GM18499 (cell line): Measurements from ENCODE around the gene SLC6A13.

Experiments used
- ATAC-seq: cut with Tn5 transposase; IDR thresholded peaks from one replicate; pipeline ENCODE4 v1.9.1; 2021; ENCODE audit warnings: moderate number of reproducible peaks; ENCODE audit not compliant: insufficient read depth, unreplicated experiment

Gene SLC6A13

GRCh38 chr12:267581-268482 lies 5.2 kb upstream of the SLC6A13 start:
- no peak for ATAC-seq

GRCh38 chr12:265096-265495 lies 2.5 kb upstream of the SLC6A13 start:
- no peak for ATAC-seq

GRCh38 chr12:264269-264668 lies 1.6 kb upstream of the SLC6A13 start:
- no peak for ATAC-seq

- no peak for ATAC-seq
Measured at GRCh38 chr12:263574-263973, 938 bp upstream of the SLC6A13 start.

- ATAC-seq = no peak
Measured at GRCh38 chr12:262113-262512, 523 bp downstream of the SLC6A13 start.

- ATAC-seq = no peak
Measured at GRCh38 chr12:257521-258321, 4.9 kb downstream of the SLC6A13 start.

- ATAC-seq = no peak
Measured at GRCh38 chr12:256958-257357, 5.7 kb downstream of the SLC6A13 start.

- no peak for ATAC-seq
Measured at GRCh38 chr12:256225-256624, 6.4 kb downstream of the SLC6A13 start.

GRCh38 chr12:254912-255311 lies 7.7 kb downstream of the SLC6A13 start:
- no peak for ATAC-seq

GRCh38 chr12:254039-254438 lies 8.6 kb downstream of the SLC6A13 start:
- no peak for ATAC-seq

- no peak for ATAC-seq
Measured at GRCh38 chr12:253116-253831, 9.4 kb downstream of the SLC6A13 start.

GRCh38 chr12:252636-253035 lies 10.0 kb downstream of the SLC6A13 start:
- ATAC-seq = no peak

GRCh38 chr12:247271-247670 lies 15.4 kb downstream of the SLC6A13 start:
- ATAC-seq = no peak

- ATAC-seq = no peak
Measured at GRCh38 chr12:243381-243780, 19.3 kb downstream of the SLC6A13 start.

- no peak for ATAC-seq
Measured at GRCh38 chr12:242496-242895, 20.1 kb downstream of the SLC6A13 start.

- no peak for ATAC-seq
Measured at GRCh38 chr12:241266-241665, 21.4 kb downstream of the SLC6A13 start.

- no peak for ATAC-seq
Measured at GRCh38 chr12:240566-240965, 22.1 kb downstream of the SLC6A13 start.

GRCh38 chr12:238736-239398 lies 23.8 kb downstream of the SLC6A13 start:
- ATAC-seq = no peak

- ATAC-seq = no peak
Measured at GRCh38 chr12:238116-238515, 24.5 kb downstream of the SLC6A13 start.
